HUES64 (cell line): Measurements from ENCODE around the gene CCDC87.

Experiments used
- H3K27ac ChIP-seq: 2 replicates; pipeline ENCODE4 v1.7.0; 2013; ENCODE audit warnings: low read depth, low read length, inconsistent platforms
- H3K27me3 ChIP-seq: 2 replicates; pipeline ENCODE4 v1.6.1; 2013; ENCODE audit warnings: mild to moderate bottlenecking, low read length; ENCODE audit not compliant: insufficient read depth
- H3K36me3 ChIP-seq: 2 replicates; pipeline ENCODE4 v1.6.1; 2013; ENCODE audit warnings: mild to moderate bottlenecking, low read length; ENCODE audit not compliant: insufficient read depth
- H3K4me1 ChIP-seq: 2 replicates; pipeline ENCODE4 v1.6.1; 2013; ENCODE audit warnings: mild to moderate bottlenecking, low read length, moderate library complexity; ENCODE audit not compliant: insufficient read depth
- H3K4me3 ChIP-seq: 2 replicates; pipeline ENCODE4 v1.5.1; 2013; ENCODE audit warnings: mild to moderate bottlenecking, low read length, moderate library complexity
- H3K9ac ChIP-seq: 2 replicates; pipeline ENCODE4 v1.6.1; 2013; ENCODE audit warnings: mild to moderate bottlenecking, low read depth, low read length
- H3K9me3 ChIP-seq: 2 replicates; pipeline ENCODE4 v1.6.1; 2013; ENCODE audit warnings: low read depth, low read length; ENCODE audit not compliant: insufficient read depth
- WGBS: fragments of 150-250, 120-280 bp; methylation state at CpG from one replicate; pipeline ENCODE4 v1.1.7; 2013; ENCODE audit warnings: missing lambda C conversion rate; 5-methylcytosine and 5-hydroxymethylcytosine counted together

CCDC87 gene

DNA sequence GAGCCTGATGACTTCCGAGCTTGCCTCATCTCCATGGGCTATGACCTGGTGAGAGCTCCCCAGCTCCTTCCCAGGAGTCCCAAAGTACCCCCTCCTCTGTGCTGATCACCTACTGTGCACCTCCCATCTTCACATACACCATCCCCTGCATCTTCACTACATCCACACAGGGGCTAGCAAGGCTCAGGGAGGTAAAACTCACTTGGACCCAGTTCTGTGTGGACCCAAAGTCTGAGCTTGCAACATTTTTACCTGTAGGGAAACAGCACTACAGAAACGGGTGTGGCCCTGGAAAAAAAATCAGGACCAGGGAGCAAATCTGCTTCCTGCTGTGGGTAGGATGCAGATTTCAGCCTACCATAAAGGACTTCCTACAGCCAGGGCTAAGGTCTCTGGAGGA lies 30.6 kb downstream of the CCDC87 start:
- Histone ChIP-seq H3K27ac (no peak overlapping the region), H3K4me1 (no peaks in the 10 kb centered on the region), H3K36me3 (peaks cover 44% of the 10 kb centered on the region; the same call in 1 of the 2 replicates), H3K9me3 (no peaks in the 10 kb centered on the region), H3K27me3 (no peaks in the 10 kb centered on the region), H3K9ac (no peak overlapping the region), H3K4me3 (no peak overlapping the region)
- WGBS, result 89% methylated on average over 2 of the region's 2 CpGs

- no peaks in the 10 kb centered on the region for H3K9me3 ChIP-seq
- H3K27me3 ChIP-seq, result no peaks in the 10 kb centered on the region
- no peak overlapping the region for H3K27ac ChIP-seq
- H3K9ac ChIP-seq, result no peak overlapping the region
- 96% methylated on average over 9 of the region's 9 CpGs for WGBS
- H3K36me3 ChIP-seq, result peaks cover 46% of the 10 kb centered on the region; the same call in 1 of the 2 replicates
- H3K4me3 ChIP-seq, result no peak overlapping the region
- H3K4me1 ChIP-seq, result no peaks in the 10 kb centered on the region
Measured at GRCh38 chr11:66561975-66562248, 31.0 kb downstream of the CCDC87 start.

- Histone ChIP-seq H3K27ac (no peak overlapping the region), H3K36me3 (peaks cover 46% of the 10 kb centered on the region; the same call in 1 of the 2 replicates), H3K4me3 (no peak overlapping the region), H3K4me1 (no peaks in the 10 kb centered on the region), H3K9me3 (no peaks in the 10 kb centered on the region), H3K27me3 (no peaks in the 10 kb centered on the region), H3K9ac (no peak overlapping the region)
- 94% methylated on average over 14 of the region's 14 CpGs for WGBS
Measured at GRCh38 chr11:66561178-66561974, 31.5 kb downstream of the CCDC87 start.

GRCh38 chr11:66559866-66560676 lies 32.8 kb downstream of the CCDC87 start:
- Histone ChIP-seq H3K36me3 (peaks cover 59% of the 10 kb centered on the region; the same call in 1 of the 2 replicates), H3K4me3 (no peak overlapping the region), H3K9me3 (no peaks in the 10 kb centered on the region), H3K4me1 (no peaks in the 10 kb centered on the region), H3K27me3 (no peaks in the 10 kb centered on the region), H3K27ac (no peak overlapping the region), H3K9ac (no peak overlapping the region)
- 89% methylated on average over 25 of the region's 27 CpGs for WGBS

- Histone ChIP-seq H3K4me3 (no peak overlapping the region), H3K27ac (no peak overlapping the region), H3K9me3 (no peaks in the 10 kb centered on the region), H3K27me3 (no peaks in the 10 kb centered on the region), H3K9ac (no peak overlapping the region), H3K36me3 (peaks cover 61% of the 10 kb centered on the region; the same call in 1 of the 2 replicates), H3K4me1 (no peaks in the 10 kb centered on the region)
- 91% methylated on average over 47 of the region's 50 CpGs for WGBS
Measured at GRCh38 chr11:66559142-66559865, 33.6 kb downstream of the CCDC87 start.

DNA sequence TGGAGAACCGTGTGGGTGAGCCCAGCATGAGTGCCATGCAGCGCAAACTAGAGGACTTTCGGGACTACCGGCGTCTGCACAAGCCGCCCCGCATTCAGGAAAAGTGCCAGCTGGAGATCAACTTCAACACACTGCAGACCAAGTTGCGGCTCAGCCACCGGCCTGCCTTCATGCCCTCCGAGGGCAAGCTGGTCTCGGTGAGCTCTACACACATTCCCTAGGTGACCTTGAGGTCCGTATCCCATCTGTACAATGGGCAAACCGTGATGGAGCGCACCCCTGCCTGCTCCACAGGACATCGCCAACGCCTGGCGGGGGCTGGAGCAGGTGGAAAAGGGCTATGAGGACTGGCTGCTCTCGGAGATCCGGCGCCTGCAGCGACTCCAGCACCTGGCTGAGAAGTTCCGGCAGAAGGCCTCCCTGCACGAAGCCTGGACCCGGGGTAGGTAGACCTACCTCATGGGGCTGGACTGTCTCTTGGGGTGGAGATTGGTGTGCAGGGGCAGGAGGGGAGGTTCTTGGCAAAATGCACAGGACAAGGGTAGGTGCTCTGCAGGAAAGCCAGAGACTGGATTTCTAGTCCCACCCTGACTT lies 35.0 kb downstream of the CCDC87 start:
- H3K9ac ChIP-seq, result no peak overlapping the region
- 93% methylated on average over 24 of the region's 24 CpGs for WGBS
- no peaks in the 10 kb centered on the region for H3K4me1 ChIP-seq
- H3K4me3 ChIP-seq, result no peak overlapping the region
- H3K9me3 ChIP-seq, result no peaks in the 10 kb centered on the region
- no peak overlapping the region for H3K27ac ChIP-seq
- no peaks in the 10 kb centered on the region for H3K27me3 ChIP-seq
- peaks cover 57% of the 10 kb centered on the region; the same call in 1 of the 2 replicates for H3K36me3 ChIP-seq

DNA sequence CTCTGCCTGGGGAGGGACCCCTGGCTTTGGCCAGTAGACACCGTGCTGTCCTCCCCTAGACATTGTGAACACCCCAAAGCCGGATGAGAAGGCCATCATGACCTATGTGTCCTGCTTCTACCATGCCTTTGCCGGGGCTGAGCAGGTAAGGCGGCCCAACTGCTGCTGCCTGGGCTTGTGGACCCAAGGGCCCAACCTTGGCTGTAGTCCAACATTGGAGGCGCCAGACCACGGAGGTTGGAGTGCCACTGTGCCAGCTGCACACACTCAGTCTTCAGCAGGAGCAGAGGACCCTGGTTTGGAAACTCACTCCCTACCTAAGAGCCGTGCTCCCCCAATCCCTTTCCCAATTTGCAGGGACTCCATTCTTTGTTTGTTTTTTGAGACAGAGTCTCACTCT lies 36.8 kb downstream of the CCDC87 start:
- H3K36me3 ChIP-seq, result peaks cover 40% of the 10 kb centered on the region; the same call in 1 of the 2 replicates

GRCh38 chr11:66555416-66555815 lies 37.4 kb downstream of the CCDC87 start:
- H3K9ac ChIP-seq, result no peak overlapping the region
- 83% methylated on average over 3 of the region's 3 CpGs for WGBS
- no peak overlapping the region for H3K27ac ChIP-seq
- H3K27me3 ChIP-seq, result no peaks in the 10 kb centered on the region
- H3K4me3 ChIP-seq, result no peak overlapping the region
- H3K9me3 ChIP-seq, result no peaks in the 10 kb centered on the region
- peaks cover 34% of the 10 kb centered on the region; the same call in 1 of the 2 replicates for H3K36me3 ChIP-seq
- H3K4me1 ChIP-seq, result no peaks in the 10 kb centered on the region

More for the DNA sequence above, 36.8 kb downstream of the CCDC87 start:
- Histone ChIP-seq H3K27me3 (no peaks in the 10 kb centered on the region), H3K4me3 (no peak overlapping the region), H3K4me1 (no peaks in the 10 kb centered on the region), H3K9me3 (no peaks in the 10 kb centered on the region), H3K9ac (no peak overlapping the region), H3K27ac (no peak overlapping the region)
- 96% methylated on average over 7 of the region's 7 CpGs for WGBS

GRCh38 chr11:66554602-66555001 lies 38.3 kb downstream of the CCDC87 start:
- H3K27ac ChIP-seq, result no peak overlapping the region
- H3K4me3 ChIP-seq, result no peak overlapping the region
- H3K27me3 ChIP-seq, result no peaks in the 10 kb centered on the region
- no peaks in the 10 kb centered on the region for H3K9me3 ChIP-seq
- H3K9ac ChIP-seq, result no peak overlapping the region
- peaks cover 31% of the 10 kb centered on the region; the same call in 1 of the 2 replicates for H3K36me3 ChIP-seq
- no peaks in the 10 kb centered on the region for H3K4me1 ChIP-seq
- WGBS, result 93% methylated on average over 5 of the region's 5 CpGs

GRCh38 chr11:66550887-66551286 lies 42.0 kb downstream of the CCDC87 start:
- no peak overlapping the region for H3K9ac ChIP-seq
- no peaks in the 10 kb centered on the region for H3K27me3 ChIP-seq
- no peaks in the 10 kb centered on the region for H3K9me3 ChIP-seq
- peaks cover 12% of the 10 kb centered on the region; the same call in 1 of the 2 replicates for H3K36me3 ChIP-seq
- peaks cover 7% of the 10 kb centered on the region; the same call in 1 of the 2 replicates for H3K4me1 ChIP-seq
- 93% methylated on average over 4 of the region's 4 CpGs for WGBS
- no peak overlapping the region for H3K27ac ChIP-seq
- no peak overlapping the region for H3K4me3 ChIP-seq
